Measurements from ENCODE around the gene ZNF292.
A peak's percentile ranks its signal among the peaks of the same experiment; 100 is the strongest.

ZNF292 gene

DNA sequence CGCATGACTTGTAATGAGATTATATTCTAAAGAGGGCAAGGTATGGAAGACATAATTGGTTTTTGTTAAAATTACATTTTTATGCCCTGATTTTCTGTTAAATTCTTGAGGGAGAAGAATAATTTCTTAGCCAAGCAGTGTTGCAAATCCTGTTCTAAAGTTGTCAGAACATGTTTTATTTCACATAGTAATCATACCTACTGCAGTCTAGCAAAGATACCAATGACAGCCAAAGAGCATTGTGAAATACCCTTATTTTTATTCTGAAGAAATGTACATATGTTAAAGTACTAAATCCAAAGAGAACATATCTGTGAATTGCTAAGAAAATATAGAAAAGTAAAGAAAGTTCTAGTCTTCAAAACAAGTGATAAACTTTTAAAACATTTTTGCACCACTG, 127.4 kb downstream of the ZNF292 start:
- no peak for DNase-seq

GRCh38 chr6:87283461-87283860, 128.1 kb downstream of the ZNF292 start:
- no peak for DNase-seq

DNA sequence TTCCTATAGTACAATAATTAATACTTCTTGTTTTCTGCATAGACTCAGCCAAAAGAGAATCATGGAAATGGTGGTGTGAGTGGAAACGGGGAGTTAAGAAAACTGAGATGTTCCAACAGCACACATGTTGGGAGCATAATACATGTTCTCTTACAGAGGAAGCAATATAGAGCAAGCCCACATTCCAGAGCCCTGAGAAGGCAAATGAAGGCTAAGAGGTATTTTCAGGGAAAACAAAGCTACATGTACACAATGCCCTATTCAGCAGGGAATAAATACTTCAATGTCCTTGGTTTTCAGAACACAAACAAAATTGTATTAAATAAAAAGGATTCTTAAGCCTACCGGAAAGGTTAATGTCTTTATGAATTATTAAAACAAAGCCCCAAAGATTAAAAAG, 131.9 kb downstream of the ZNF292 start:
- no peak for DNase-seq

- no peak for DNase-seq
These were observed 134.2 kb downstream of the ZNF292 start for GRCh38 chr6:87289571-87289970.

DNA sequence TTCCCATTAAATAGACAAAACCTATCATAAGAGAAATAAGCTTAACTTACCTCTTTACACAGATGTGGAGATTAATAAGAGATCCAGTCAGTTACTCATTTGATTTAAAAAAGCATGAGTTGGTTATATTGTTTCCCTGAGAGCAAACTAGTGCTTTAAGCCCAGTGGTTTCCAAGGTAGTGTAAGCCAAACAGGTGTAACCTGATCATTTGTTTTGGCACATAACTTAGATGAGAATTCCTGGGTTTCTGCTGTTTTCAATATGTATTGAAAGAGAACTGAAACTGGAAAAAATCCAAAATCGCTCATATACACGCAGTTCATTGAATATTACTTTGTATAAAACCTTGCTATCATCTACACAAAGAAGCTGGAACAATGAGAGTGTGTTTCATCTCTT, 136.5 kb downstream of the ZNF292 start:
- DNase-seq: no peak

DNA sequence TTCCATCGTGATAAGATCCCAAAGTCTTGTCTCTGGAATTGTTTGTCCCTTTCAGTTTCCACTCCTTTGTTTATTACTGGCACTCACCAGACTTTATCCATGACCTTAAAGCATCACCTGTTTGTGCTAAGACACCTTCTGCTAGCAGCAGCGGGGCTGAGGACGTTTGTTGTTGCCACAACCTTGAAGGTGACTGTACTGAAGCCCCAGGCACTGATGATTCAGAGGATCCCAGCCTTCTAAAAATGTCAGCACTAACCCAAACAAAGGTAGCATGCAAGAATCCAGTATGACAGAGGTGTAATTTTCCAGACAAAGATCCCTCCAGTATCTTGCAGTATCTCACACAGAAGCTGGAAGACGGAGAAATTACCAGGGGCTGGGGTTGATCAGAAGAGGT, 138.2 kb downstream of the ZNF292 start:
- no peak for DNase-seq

- no peak for DNase-seq
These were observed 141.8 kb downstream of the ZNF292 start for GRCh38 chr6:87297119-87297518.

DNA sequence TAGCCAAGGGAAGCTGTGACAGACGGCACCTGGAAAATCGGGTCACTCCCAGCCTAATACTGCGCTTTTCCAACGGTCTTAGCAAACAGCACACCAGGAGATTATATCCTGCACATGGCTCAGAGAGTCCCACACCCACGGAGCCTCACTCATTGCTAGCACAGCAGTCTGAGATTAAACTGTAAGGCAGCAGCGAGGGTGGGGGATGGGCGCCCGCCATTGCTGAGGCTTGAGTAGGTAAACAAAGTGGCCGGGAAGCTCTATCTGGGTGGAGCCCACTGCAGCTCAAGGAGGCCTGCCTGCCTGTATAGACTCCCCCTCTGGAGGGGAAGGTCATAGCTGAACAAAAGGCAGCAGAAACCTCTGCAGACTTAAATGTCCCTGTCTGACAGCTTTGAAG, 145.9 kb downstream of the ZNF292 start:
- peak; percentile 4 for DNase-seq

DNA sequence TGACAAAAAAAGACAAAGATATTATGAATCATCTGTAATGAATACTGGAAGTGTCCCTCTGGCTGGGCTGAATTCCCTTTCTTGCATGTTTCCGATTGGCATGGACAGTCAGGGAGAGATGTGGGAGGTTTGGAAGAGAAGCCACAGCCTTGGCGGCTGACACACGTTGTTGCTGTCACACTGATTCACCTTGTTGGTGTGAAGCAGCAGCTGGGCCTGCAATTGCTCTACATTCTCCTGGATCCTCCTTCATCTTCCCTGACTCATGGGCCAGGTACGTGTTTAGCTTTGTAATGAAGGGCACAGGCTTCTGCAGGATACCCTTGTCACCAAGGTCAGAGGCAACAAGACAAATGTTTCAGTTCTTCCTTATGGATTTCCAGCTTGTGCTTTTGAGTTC, 153.6 kb downstream of the ZNF292 start:
- no peak for DNase-seq

GRCh38 chr6:87312860-87313259, 157.5 kb downstream of the ZNF292 start:
- no peak for DNase-seq

Measured in NCI-H82 (cell line).